Activated CD8-positive, alpha-beta memory T cell treated with anti-CD3 and anti-CD28 coated beads for 48 hours (primary cell): Measurements from ENCODE around the gene ZNF106.

ENCODE experiments used
- DNase-seq, 3 experiments: peaks; one replicate each; pipeline ENCODE4 v3.0.0-alpha.2; 2020; ENCODE audit warnings: low read depth in 2 of 3, low spot score in 2 of 3

The ZNF106 gene

GRCh38 chr15:42482701-42483100, 8.2 kb downstream of the ZNF106 start:
- no peak for DNase-seq

- no peak for DNase-seq
Measured at GRCh38 chr15:42474827-42475226, 16.1 kb downstream of the ZNF106 start.

- no peak for DNase-seq
Measured at GRCh38 chr15:42471002-42471401, 19.9 kb downstream of the ZNF106 start.

DNA sequence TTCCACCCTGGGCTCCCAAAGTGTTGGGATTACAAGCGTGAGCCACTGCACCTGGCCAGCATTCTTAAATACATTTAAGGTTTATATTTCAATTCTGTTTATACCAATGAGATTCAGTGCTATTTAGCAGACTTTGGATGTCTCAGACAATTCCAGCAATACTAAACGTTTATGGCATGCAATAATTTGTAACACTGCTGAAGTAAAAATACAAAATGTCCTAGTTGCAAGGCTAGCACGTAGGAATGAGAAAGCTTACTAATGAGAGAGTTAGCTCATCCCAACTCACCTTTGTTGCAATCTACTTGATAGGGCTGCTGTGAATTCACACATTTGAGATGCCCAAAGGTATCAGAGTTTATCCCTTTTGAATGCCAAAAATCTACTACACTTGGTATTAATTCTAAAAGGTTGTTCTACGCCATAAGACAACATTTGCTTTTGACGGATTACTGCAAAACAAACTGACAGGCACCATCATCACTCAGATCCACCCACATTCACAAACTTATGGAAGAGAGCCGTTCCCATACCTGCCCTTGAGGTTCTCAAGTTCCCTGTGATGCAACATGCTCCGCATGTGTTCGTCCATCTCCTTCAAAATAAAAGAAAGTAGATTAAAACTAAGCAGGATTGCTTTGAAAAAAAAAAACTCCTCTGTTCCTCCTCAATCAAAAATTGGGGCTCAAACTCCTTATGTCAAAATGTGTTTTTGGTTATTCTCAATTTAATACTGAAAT, 25.3 kb downstream of the ZNF106 start:
- DNase-seq: no peak

GRCh38 chr15:42461261-42461660, 29.7 kb downstream of the ZNF106 start:
- no peak for DNase-seq

- no peak for DNase-seq
Measured at GRCh38 chr15:42457445-42458442, 33.2 kb downstream of the ZNF106 start.

GRCh38 chr15:42456971-42457370, 34.0 kb downstream of the ZNF106 start:
- no peak for DNase-seq

DNA sequence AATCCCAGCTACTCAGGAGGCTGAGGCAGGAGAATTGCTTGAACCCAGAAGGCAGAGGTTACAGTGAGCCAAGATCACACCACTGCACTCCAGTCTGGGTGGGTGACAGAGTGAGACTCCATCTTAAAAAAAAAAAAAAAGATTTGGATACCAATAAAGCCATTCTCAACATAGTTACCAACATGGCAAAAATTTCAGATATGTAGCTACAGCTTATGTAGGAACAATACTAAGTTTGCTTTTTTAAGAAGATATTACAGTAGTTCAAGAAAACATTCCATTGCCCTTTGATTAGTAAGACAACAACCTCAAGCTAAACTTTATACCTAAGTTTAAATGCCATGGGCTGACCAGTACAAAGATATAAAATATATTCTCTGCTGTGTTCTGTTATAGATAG, 34.4 kb downstream of the ZNF106 start:
- DNase-seq: no peak

DNA sequence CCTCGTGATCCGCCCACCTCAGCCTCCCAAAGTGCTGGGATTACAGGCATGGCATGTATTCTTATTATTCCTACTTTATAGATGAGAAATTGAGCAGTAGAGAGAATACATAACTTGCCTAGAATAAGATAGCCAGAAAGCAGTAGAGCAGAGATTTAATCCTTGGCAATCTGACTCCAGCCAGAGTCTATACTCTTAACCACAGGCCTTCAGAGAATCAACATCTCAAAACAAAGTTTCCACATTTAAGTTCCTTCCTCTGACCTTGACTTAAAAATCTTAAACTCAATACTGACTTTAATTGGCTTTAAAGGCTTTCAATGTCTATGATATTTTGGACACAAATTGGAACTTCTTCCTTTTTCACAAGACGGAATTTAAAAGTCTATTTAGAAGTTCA, 37.1 kb downstream of the ZNF106 start:
- no peak for DNase-seq

DNA sequence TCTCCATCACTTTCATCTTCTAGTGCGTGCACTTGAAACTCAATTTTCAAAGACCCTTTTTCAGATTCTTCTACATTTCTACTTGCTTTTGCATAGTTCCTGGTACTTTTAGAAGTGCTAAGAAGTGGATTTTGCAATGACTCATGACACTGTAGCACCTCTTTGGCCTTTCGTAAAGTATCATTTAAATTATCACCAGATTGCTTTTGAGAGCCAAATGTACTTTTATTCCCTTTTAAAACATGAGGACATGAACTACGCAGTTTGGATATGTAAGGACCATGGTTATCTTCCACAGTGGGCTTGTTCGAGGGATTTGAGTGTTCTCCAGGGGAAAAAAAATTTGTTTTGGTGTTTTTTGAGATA, 40.5 kb downstream of the ZNF106 start:
- no peak for DNase-seq

- no peak for DNase-seq
Measured at GRCh38 chr15:42449770-42450424, 41.0 kb downstream of the ZNF106 start.

DNA sequence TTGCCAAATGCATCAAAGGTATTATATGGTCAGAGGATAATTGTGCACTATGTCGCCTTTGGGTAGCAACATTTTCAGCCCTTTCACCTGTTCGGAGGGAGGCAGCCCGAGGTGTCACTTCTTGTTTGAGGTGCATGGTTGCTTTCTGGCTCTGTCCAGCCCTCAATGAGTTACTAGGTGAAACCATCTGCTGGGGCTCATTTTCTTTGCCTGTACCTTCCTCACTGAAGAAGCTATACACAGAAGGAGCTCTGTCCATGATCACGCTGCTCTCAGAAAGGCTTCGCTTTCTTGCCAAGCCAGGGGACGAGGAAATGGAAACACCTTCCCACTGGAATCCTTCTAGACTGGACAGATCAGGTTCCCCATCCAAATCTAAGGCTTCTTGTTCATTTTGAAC, 42.7 kb downstream of the ZNF106 start:
- no peak for DNase-seq

DNA sequence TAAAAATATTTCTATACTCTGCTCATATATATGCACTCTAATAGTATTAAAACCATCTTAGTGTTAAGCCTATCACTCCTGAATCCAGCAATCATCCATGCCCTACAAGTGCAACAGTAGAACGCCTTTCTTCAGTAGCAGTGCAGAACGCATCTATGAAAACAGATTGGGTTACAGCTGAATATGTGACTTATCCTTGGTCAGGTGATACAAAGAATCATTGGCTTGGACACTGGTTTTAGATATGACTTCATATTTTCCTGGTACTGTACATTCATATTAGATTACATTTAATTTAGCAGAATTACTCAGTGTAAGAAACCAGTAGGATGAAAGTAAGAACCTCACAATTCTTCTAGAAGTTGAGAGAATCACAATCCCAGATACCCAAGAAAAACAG, 43.3 kb downstream of the ZNF106 start:
- DNase-seq: no peak

DNA sequence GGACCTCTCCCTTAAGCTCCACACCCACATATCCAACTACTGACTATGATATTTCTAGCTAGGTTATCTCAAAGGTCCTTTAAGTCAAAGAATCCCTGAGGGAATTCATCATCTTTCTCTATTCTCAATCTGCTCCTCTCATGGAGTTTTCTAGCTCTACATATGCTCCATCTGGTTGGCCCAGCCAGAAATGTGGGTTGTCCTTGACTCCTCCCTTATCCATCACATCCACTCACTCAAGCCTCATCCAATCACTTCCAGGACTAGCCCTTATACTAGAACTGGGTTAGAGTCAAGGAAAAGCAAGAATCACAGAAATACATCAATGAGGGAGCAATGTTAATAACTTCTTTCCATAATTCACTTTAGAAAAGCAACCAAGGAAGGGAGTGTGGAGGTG, 45.4 kb downstream of the ZNF106 start:
- no peak for DNase-seq

DNA sequence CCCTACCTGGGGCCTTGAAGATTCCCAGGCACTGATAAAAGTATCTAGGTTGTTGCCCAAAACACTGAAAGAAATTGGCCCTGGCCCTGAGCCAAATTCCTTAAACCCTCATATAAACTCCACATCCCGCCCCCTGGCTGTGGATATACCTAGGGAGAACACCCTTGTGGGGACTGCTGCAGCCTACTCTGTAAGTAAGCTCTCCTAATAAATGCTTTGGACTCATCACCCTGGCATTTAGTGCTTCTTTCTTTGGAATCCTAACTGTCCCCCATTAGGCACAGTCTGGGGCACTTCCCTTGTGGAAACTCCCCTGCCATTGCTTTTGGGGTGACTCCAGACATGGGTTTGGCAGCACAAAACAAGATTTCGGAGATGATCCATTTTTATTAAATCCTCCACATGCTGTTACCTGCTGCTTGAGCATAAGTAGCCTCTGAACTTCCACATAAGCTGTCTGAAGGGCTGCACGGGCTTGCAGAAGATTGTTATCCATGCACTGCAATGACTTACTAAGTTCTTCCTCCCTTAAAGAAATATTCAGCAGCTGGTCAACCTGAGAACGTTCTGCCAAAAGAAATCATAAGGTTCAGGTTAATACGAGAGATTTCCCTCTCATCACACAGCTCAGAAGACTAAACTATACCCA, 46.4 kb downstream of the ZNF106 start:
- DNase-seq: no peak

DNA sequence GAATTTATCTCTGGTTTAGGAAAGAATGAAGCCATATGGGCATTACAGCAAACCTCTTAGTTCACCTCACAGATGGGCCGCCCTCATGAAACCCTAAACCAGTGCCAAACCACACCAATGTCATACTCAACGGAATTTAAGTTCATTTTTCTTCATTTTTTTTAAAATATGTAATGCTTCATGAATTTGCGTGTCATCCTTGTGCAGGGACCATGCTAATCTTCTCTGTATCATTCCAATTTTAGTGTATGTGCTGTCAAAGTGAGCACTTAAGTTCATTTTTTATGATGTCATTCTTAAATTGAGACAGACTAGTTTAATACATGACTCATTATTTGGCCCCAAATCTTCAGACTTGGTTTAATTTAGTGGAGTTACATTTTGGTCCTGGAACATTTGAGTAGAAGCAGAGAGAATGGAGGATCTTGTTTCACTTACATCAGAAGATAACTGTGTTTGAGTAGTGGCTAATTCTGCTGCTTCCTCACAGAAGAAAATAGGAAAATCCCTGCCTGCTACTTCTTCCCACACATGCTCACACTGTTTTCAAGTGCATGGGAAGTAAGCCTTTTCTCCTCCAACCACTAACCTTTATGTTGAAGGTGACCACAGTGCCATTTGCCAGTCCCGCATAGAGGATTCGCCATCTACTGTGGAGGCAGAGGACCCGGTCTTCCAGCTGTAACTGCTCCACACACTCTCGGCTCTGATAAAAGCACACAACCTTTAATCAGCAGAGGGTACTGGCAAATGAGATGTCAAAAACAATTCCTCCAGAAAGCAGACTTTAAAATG, 63.3 kb downstream of the ZNF106 start:
- DNase-seq: no peak

GRCh38 chr15:42421376-42421775, 69.6 kb downstream of the ZNF106 start:
- no peak for DNase-seq

GRCh38 chr15:42419369-42419768, 71.6 kb downstream of the ZNF106 start:
- DNase-seq: no peak

DNA sequence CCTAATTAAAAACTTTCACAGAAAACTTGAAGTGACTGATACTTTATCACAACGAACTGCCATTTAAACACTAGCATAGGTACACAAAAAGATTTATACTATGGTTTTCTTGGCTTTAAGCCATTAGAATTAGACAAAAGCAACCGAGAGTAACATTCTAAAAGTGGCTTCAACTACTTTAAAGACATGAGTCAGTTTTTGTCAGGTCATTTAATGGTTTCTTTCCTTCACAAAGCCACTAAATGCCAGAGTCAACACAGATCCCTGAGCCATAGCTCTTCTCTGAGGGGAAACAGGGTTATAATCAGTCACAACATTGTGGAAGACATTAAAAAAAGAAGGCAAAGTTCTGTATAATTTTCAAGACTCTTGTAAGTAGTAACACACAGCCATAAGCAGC, 77.0 kb downstream of the ZNF106 start:
- no peak for DNase-seq

- DNase-seq: no peak
Measured at GRCh38 chr15:42411884-42412283, 79.1 kb downstream of the ZNF106 start.

GRCh38 chr15:42409011-42409410, 81.9 kb downstream of the ZNF106 start:
- no peak for DNase-seq
